CD4-positive, alpha-beta T cell (primary cell): Measurements from ENCODE around the gene HIRIP3. TPM values are rescaled to one million over a fixed set of nuclear protein-coding genes. Genes with fewer than 3 reads are reported as not detected.

Source experiments
- ATAC-seq: fragments of 200-7000 bp; cut with Tn5 transposase; one replicate; pipeline ENCODE4 v1.10.0; 2022; ENCODE audit warnings: mild to moderate bottlenecking; ENCODE audit not compliant: poor library complexity
- CTCF ChIA-PET: fragments of 350-600 bp; sonication (Branson Sonifier 250); formaldehyde crosslinking; loops from one replicate; lab custom pipeline; 2021; ENCODE audit warnings: antibody characterized with exemption, inconsistent platforms; lab: Charles Lee
- POLR2A ChIA-PET: fragments of 350-600 bp; sonication (Branson Sonifier 250); formaldehyde crosslinking; loops from one replicate; lab custom pipeline; 2021; ENCODE audit warnings: antibody characterized with exemption, inconsistent platforms; lab: Charles Lee
- DNase-seq, 14 experiments: peaks; one replicate each; pipeline ENCODE4 v3.0.0-alpha.2; 2013 to 2020; ENCODE audit warnings: mixed read lengths in 2 of 14
- H3K27ac ChIP-seq, 2 donors: one replicate each; pipeline versions ENCODE4 v1.5.1 to v1.7.0; 2013; ENCODE audit warnings: low read length in 2 of 2, low read depth in 1 of 2, mild to moderate bottlenecking in 1 of 2
- H3K27me3 ChIP-seq, 2 experiments: 1 replicate in 1 of 2; 2 replicates in 1 of 2; pipeline versions ENCODE4 v1.6.1 to v1.7.0; 2013; ENCODE audit warnings: low read length in 2 of 2, control low read depth in 1 of 2, mild to moderate bottlenecking in 1 of 2, moderate library complexity in 1 of 2; ENCODE audit not compliant: insufficient read depth in 2 of 2, control insufficient read depth in 1 of 2
- H3K36me3 ChIP-seq: one replicate; pipeline ENCODE4 v1.6.1; 2013; ENCODE audit warnings: low read length, control low read depth; ENCODE audit not compliant: insufficient read depth
- H3K4me1 ChIP-seq: one replicate; pipeline ENCODE4 v1.6.1; 2013; ENCODE audit warnings: low read length, control low read depth; ENCODE audit not compliant: insufficient read depth
- H3K4me3 ChIP-seq: one replicate; pipeline ENCODE4 v1.5.1; 2013; ENCODE audit warnings: mild to moderate bottlenecking, low read length, moderate library complexity
- H3K9me3 ChIP-seq, 2 experiments: 1 replicate in 1 of 2; 2 replicates in 1 of 2; pipeline versions ENCODE4 v1.6.1 to v1.7.0; 2013; ENCODE audit warnings: low read length in 2 of 2, mild to moderate bottlenecking in 2 of 2, control low read depth in 1 of 2, moderate library complexity in 1 of 2; ENCODE audit not compliant: control insufficient read depth in 1 of 2, insufficient read depth in 1 of 2
- H3K27ac Mint-ChIP-seq: one replicate; pipeline ENCODE4 v1.8.0; 2020; ENCODE audit warnings: mixed read lengths
- H3K27me3 Mint-ChIP-seq: one replicate; pipeline ENCODE4 v1.8.0; 2021; ENCODE audit warnings: mixed read lengths
- H3K36me3 Mint-ChIP-seq: one replicate; pipeline ENCODE4 v1.8.0; 2021; ENCODE audit warnings: low read depth, mixed read lengths
- H3K4me1 Mint-ChIP-seq: one replicate; pipeline ENCODE4 v1.8.0; 2021; ENCODE audit warnings: low read depth, mixed read lengths
- H3K4me3 Mint-ChIP-seq: one replicate; pipeline ENCODE4 v1.8.0; 2020; ENCODE audit warnings: mild to moderate bottlenecking, mixed read lengths
- H3K9me3 Mint-ChIP-seq: one replicate; pipeline ENCODE4 v1.8.0; 2020; ENCODE audit warnings: mixed read lengths
- CTCF ChIP-seq: fragments of 200-600 bp; IDR thresholded peaks from one replicate; pipeline ENCODE4 v1.8.0; 2022; ENCODE audit warnings: antibody characterized with exemption, mild to moderate bottlenecking
- intact Hi-C, 2 experiments: fragments of 100-400 bp; cut with DNase I in 1 of 2; cut with micrococcal nuclease in 1 of 2; formaldehyde crosslinking; loops; one replicate each; pipeline versions ENCODE4 v1.15.1 to v1.9.0; 2023 to 2025; cut with DNase I, micrococcal nuclease
- total RNA-seq, 174 experiments: library from RNA in 2 of 174; stranded (reverse) in 2 of 174; gene quantifications; one replicate each; pipeline ENCODE4 v1.2.3 and lab custom pipeline; 2021 to 2026

The HIRIP3 gene
- total RNA-seq, 2 experiments from 2014 or later, result 8.5 to 11.8 TPM

GRCh38 chr16:29993903-29994599, 1.4 kb downstream of the HIRIP3 start:
- intact Hi-C loops, result loop anchor here (1.0 to 10.0 kb wide), 7 partner anchors 20 to 1169 kb away; partner anchors contain the start of genes ASPHD1 (in 1 of the 2), ATXN2L (in 1 of the 2), FBXL19 (in 1 of the 2) and KCTD13 (in 1 of the 2)
- Mint-ChIP-seq H3K9me3 (no peaks in the 10 kb centered on the region), H3K27ac (peak overlapping the region; percentile 99), H3K4me3 (peak overlapping the region; percentile 67), H3K27me3 (no peaks in the 10 kb centered on the region), H3K36me3 (peaks cover 70% of the 10 kb centered on the region), H3K4me1 (peaks cover 33% of the 10 kb centered on the region)
- ATAC-seq (no peak), DNase-seq (no peak)
- Histone ChIP-seq H3K27me3 (no peaks in the 10 kb centered on the region), H3K27ac (peak overlapping the region; percentile 98), H3K4me1 (peaks cover 27% of the 10 kb centered on the region), H3K4me3 (no peak overlapping the region), H3K9me3 (no peaks in the 10 kb centered on the region), H3K36me3 (peaks cover 47% of the 10 kb centered on the region)
- TF ChIP-seq CTCF, result no peak
- POLR2A ChIA-PET, result interaction anchor here (0.6 to 1.3 kb wide), 4 partner anchors 20 to 167 kb away, joined by 3 to 4 read pairs (median 4); partner anchors contain the start of genes KCTD13 and TAOK2
- CTCF ChIA-PET, result no interaction called here

- intact Hi-C loops, result loop anchor here in 1 of 2 experiments (5.0 to 10.0 kb wide), 4 partner anchors 91 to 1169 kb away; partner anchors contain the start of genes ASPHD1, ATXN2L, FBXL19 and SRCAP
- Mint-ChIP-seq H3K27me3 (no peaks in the 10 kb centered on the region), H3K27ac (no peak overlapping the region), H3K4me1 (peaks cover 33% of the 10 kb centered on the region), H3K36me3 (peaks cover 73% of the 10 kb centered on the region), H3K4me3 (peak overlapping the region; percentile 71), H3K9me3 (no peaks in the 10 kb centered on the region)
- H3K9me3 ChIP-seq, result no peaks in the 10 kb centered on the region
- H3K36me3 ChIP-seq, result peaks cover 55% of the 10 kb centered on the region
- peaks cover 27% of the 10 kb centered on the region for H3K4me1 ChIP-seq
- ChIA-PET POLR2A (interaction anchor here (0.6 to 1.1 kb wide), 3 partner anchors 19 to 143 kb away, joined by 3 to 4 read pairs (median 3); partner anchors contain the start of genes KCTD13 and TAOK2), CTCF (no interaction called here)
- no peak for TF ChIP-seq CTCF
- no peaks in the 10 kb centered on the region for H3K27me3 ChIP-seq
- DNase-seq (no peak), ATAC-seq (no peak)
- H3K27ac ChIP-seq, result no peak overlapping the region
- H3K4me3 ChIP-seq, result no peak overlapping the region
Observed at GRCh38 chr16:29993191-29993902, 2.1 kb downstream of the HIRIP3 start.

- intact Hi-C loops, result loop anchor here in 1 of 2 experiments (5.0 to 10.0 kb wide), 4 partner anchors 90 to 1168 kb away; partner anchors contain the start of genes ASPHD1, ATXN2L, FBXL19 and SRCAP
- Mint-ChIP-seq H3K4me3 (peak overlapping the region; percentile 71), H3K36me3 (peaks cover 72% of the 10 kb centered on the region), H3K27ac (no peak overlapping the region), H3K9me3 (no peaks in the 10 kb centered on the region), H3K27me3 (no peaks in the 10 kb centered on the region), H3K4me1 (peaks cover 33% of the 10 kb centered on the region)
- Histone ChIP-seq H3K36me3 (peaks cover 57% of the 10 kb centered on the region), H3K27me3 (no peaks in the 10 kb centered on the region), H3K27ac (no peak overlapping the region), H3K4me1 (peaks cover 24% of the 10 kb centered on the region), H3K9me3 (no peaks in the 10 kb centered on the region), H3K4me3 (no peak overlapping the region)
- ATAC-seq (no peak), DNase-seq (no peak)
- ChIA-PET CTCF (interaction anchor here (0.6 kb wide), 1 partner anchor 344 kb away, joined by 5 read pairs; no protein-coding TSS in a partner anchor), POLR2A (no interaction called here)
- TF ChIP-seq CTCF, result no peak
Observed at GRCh38 chr16:29992344-29992967, 3.0 kb downstream of the HIRIP3 start.
